Body of pancreas (tissue), 4 donors: ENCODE measurements around the gene WDR82.

ENCODE experiments used
- CTCF ChIP-seq, 7 experiments: fragments of 450-650 bp in 4 of 7; fragments of 200-600 bp in 3 of 7; sonication (generic) in 3 of 7; IDR thresholded peaks; one replicate each; pipeline ENCODE4 v1.5.1; 2016 to 2019; ENCODE audit warnings: antibody characterized with exemption in 7 of 7
- POLR2A ChIP-seq, 3 donors: fragments of 450-650 bp; IDR thresholded peaks; one replicate each; pipeline ENCODE4 v1.6.1; 2016; ENCODE audit warnings: antibody characterized with exemption in 3 of 3, mild to moderate bottlenecking in 2 of 3

- TF ChIP-seq CTCF (IDR thresholded peaks at IDR 0.05) (no peak), POLR2A (IDR thresholded peaks at IDR 0.05) (no peak)
These were observed 55.9 kb downstream of the WDR82 start for GRCh38 chr3:52222319-52223221.
